Hematopoietic multipotent progenitor cell treated with erythropoietin and hydrocortisone succinate and interleukin-3 and kit ligand, for 4 days (in vitro differentiated cells): ENCODE results near the gene NR1H3.

Source experiments
- DNase-seq: peaks from one replicate; pipeline ENCODE4 v3.0.0-alpha.2; 2015

NR1H3 gene

DNA sequence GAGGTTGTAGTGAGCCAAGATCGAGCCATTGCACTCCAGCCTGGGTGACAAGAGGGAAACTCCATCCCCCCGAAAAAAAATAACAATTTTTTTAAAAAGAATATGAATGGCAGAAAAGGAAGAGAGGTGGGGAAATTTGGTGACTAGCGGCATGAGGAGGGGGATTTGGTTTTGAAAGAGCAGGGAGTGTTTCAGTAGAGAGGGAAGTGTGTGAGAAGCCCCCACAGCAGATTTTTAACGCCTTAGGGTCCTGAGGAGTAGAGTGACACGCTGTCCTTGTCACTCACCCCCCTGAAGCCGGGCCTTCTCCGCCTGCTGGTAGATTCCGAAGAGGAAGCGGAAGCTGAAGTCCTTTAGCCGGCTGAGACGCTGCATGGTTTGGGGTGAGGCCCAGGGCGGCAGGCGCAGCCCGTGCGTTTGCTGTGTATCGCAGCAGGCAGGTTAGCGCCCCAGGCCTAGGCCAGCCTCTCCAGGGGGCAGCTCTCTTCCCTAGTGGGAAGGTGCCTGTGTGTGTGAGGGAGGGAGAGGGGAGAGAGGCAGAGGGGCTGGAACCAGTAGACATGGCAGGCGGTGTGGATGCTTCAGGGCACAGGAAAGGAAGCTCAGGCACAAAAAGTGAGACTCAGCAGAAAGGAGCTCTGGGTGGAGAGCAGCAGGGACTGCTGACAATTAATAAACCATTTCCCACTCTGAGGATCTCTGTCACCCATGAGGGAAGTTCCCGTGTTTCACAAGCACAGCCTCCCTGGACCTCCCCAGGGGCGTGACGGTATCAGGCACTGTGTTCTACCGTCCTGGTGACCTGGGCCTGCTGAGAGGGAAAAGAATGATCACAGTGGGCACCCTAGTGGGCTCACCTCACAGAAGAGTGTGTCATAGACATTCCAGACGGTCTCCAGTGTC is 13.1 kb upstream of the NR1H3 start:
- DNase-seq = no peak

DNA sequence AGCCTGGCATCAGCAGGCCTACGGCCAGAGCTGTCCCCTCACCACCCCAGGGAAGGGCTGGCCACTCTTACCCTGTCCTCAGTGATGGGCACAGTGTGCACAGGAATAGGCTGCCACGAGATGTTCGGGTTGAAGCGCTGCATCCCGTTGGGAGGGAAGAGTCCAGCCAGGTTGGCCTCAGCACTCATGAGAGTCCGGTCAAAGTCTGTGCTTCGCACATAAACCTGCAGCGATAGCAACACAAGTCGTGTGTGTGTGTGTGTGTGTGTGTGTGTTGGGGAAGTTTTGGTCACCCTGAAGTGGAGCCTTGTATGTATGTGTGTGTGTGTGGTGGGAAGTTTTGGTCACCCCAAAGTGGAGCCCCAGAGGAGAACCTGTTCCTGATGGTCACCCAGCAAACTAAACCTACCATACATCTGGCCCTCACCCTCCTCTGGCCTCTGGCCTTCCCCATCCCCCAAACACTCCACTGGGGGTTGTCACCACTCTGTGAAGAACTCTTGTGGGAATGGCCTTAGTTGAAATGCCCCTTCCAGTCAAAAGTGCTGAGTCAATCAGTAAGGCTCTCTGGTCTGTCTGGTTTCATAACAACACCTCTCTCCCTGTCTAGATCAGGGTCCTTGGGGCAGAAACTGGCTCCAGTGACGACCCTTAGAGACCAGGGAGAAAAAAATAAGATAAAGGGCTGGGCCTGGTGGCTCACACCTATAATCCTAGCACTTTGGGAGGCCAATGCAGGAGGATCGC is 12.0 kb upstream of the NR1H3 start:
- no peak for DNase-seq

DNA sequence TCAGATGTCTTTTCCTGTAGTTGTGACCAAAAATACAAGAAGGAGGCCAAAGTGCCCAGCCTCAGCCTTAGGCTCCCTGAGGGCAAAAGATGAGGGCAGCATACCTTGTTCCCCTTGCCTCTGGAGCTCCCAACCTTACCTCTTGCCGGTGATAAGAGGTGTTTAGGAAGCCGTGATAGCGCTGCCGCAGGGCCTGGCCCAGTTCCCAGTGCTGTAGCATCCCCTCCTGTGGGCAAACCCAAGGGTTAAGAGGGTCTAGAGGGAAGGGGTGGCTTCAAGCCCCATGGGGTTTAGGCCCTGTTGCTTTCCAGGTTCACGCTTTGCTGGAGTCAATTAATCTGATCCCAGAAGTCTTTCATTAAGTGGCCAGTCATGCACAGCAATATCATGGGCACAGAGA is 10.3 kb upstream of the NR1H3 start:
- DNase-seq = no peak

DNA sequence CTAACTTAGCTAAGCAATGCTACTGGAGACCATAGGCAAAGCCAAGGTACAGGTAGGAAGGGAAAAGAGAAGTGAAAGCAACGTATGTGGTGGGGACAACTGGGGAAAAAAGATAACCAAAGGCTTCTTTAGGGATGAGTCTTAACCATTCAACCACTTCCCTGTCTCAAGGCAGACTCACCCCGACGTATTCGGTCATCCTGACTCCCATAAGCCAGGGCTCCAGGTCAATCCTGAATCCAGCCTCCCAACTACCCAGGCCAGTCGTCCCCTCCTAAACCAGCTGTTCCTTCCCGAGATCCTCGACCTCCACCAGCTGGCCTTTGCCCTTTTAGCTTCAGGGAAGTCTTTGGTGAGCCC is 9.5 kb upstream of the NR1H3 start:
- DNase-seq = no peak

DNA sequence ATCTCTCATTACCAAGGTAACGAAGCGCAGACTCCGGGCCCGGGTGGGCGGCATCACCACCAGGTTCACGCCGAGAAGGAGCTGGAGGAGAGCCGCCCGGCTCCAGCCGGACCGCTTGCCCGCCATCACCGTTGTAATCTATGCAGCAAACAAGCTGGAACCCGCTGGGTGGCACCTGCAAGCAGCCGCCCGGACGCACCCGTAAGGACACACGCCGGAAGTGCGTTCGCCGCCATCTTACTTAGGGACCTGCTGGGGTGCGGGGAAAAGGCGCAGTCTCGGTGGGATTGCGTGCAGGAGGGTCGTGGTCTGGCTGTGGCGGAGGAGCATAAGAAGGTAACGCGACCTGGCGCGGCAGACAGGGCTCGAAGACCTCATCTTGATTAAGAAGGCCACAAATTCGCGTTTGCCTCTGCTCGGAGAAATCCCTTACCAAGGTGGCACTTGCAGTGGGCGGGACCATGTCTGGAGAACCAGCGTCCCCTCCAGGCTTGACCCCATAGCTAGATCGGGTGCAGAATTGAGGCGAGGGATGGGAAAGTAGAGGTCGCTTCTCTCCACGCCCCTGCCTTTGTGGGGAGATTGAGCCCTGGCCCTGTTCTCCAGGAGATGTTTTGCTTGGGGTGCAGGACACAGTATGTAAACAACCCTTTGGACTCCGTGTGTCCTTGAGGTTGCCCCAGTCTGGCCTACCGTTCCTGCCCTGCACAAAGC is 9.0 kb upstream of the NR1H3 start, which contains the start of gene ACP2:
Gene ACP2, minus strand, starts transcription at position 151 of the 714 bp plus-strand sequence. Its CDS starts 25 bp downstream, at position 126.
- DNase-seq = peak; percentile 97

DNA sequence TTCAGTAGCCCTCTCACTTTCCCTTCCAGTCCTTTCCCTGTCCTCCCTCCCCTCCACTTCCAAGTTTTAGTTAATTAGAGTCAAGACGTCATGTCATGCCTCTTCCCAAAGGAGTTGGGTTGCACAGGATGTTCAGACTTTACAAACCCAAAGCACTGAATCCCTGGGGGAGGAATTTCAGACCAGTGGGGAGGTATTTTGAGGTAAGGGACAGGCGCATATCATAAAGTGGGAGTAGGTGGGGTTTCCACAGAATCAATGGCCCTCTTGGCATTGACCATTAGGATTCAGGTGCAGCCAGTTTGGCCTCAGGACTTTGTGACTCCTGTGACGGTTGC is 8.4 kb upstream of the NR1H3 start:
- DNase-seq = no peak

DNA sequence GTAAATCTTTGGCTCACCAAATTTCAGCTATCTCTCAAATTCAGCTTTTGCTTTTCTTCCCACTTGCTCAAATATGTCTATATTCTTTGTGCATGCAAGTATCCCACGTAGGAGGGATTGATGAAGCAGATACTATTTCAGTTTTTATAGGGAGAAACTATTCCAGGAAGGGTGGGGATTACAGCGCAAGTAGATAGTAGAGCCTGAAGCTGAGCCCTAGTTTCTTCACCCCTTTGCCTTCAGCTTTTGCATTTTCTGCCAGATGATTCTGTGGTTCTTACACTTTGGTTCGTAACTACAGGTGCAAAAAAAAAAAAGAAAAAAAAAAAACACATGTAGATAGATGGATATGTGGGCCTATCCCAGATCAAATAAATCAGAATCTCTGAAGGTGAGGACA is 6.0 kb upstream of the NR1H3 start:
- no peak for DNase-seq

DNA sequence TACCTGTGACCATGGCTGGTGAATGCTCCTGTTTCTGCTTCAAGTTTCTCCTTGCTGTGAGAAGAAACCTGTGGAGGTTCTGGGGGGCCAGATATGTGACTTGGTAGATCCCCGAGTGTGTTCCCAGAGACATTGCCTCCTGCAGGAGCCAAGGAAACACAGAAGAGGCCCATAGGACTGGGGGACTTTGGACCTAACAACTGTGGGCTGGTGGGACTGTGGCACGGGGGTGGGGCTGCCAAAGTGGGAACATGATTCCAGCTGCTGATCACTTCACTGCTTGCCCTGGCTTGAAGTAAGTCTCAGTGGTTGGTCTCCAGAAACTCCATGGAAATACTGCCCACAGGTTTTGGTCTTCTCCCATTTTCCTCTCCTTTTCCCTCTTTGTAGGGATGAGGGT is 4.1 kb upstream of the NR1H3 start:
- DNase-seq = no peak

DNA sequence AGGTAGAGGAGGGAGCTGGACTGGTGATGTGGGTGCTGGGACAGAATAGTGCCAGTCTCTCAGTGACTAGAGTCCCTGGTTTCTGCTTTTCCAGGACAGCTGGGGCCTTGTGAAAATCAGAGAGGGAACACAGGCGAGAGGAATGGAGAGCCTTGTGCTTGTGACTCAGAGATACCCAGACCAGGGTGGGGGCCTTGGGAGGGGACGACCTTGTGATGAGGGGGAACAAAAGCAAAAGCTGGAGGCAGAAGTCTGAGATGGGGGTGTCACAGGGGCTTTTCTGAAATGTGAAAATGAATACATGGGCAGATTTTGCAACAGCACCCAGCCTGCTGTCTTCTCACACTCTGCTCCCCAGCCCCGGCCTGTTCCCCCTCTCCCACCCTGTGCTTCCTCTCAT is 3.4 kb upstream of the NR1H3 start:
- no peak for DNase-seq

DNA sequence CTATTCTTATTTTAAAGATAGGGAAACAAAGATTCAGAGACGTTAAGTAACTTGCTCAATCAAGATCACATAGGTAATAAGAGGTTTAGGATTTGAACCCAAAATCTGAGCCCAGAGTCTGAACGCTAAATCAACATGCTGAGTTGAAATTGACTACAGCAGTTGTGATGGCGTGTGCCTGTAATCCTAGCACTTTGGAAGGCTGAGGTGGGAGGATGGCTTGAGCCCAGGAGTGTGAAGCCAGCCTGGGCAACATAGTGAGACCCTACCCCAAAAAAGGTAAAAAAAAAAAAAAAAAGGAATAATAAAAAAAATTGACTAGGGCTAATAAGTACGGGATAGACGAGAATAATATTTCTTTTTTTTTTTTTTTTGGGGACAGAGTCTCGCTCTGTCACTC is 1.4 kb upstream of the NR1H3 start:
- no peak for DNase-seq

DNA sequence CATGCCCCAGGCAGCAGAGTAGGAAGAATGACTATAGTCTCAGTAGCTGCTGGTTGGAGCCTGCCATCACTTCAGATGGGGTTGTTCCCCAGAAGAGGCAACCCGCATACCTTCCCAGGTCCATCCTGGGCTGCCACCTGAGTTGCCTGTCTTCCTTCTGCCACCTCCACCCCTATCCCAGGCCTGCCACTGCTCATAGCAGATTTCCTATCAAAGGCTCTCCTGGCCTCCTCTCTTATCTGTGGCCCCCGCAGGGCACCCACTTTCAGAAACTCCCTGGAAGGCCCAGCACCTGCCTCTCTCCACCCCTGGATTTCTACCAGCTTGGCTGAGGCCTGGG is 649 bp upstream of the NR1H3 start:
- DNase-seq = no peak

DNA sequence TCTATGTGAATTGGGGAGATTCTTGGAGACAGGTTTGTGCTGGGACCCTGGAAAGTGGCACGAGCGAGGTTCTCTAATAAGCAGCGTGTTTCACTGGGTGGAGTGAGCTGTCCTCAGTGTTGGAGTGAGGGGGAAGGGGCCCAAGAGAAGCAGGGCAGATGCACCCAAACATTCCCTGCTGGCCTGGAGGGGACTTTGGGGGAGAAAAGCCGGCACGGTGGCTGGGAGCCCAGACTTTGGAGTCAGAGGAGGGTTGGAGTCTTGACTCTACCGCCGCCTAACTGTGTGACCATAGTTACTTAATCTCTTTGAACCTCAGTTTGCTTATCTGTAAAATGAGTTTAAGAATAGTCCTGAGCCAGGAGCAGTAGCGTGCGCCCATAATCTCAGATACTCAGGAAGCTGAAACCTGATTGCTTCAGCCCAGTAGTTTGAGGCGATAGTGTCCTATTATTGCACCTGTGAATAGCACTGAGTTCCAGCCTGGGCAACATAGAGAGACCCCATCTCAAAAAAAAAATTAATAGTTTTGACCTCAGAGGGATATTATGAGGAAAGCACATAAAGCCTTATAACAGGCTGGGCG is 614 bp downstream of the NR1H3 start:
- peak; percentile 48 for DNase-seq

DNA sequence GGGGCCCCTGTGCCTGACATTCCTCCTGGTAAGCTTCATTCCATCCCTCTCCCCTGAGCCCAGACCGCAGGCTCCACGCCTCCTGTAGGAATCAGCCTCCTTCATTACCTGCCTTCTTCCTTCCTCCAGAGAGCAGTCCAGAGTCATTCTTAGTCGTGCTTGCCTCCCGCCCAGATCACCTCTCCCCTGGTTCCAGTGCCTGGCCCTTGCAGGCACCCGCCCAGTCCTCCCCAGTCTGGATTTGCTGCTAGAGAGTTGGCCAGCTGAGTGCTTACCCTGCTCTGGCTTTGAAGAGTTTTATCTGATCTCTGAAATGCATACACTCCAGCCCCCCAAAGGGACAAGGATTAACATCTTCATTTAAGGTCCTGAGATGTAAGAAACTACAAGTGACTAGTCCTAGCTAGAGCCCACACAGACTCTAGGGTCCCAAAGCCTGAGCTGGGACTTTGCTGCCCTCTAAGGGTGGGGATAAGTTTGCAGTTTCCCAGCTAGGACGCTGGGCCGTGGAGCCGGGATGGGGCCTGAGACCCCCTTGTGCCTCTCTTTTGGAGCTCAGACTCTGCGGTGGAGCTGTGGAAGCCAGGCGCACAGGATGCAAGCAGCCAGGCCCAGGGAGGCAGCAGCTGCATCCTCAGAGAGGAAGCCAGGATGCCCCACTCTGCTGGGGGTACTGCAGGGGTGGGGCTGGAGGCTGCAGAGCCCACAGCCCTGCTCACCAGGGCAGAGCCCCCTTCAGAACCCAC is 1.6 kb downstream of the NR1H3 start:
- DNase-seq = peak; percentile 82

DNA sequence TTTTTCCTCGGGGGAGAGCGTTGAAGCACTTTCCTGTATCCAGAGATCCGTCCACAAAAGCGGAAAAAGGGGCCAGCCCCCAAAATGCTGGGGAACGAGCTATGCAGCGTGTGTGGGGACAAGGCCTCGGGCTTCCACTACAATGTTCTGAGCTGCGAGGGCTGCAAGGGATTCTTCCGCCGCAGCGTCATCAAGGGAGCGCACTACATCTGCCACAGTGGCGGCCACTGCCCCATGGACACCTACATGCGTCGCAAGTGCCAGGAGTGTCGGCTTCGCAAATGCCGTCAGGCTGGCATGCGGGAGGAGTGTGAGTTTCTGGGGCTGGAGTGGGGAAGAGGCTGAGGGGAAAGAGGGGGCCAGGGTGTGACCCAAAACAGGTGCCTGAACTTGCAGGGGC is 2.6 kb downstream of the NR1H3 start:
- DNase-seq = no peak

DNA sequence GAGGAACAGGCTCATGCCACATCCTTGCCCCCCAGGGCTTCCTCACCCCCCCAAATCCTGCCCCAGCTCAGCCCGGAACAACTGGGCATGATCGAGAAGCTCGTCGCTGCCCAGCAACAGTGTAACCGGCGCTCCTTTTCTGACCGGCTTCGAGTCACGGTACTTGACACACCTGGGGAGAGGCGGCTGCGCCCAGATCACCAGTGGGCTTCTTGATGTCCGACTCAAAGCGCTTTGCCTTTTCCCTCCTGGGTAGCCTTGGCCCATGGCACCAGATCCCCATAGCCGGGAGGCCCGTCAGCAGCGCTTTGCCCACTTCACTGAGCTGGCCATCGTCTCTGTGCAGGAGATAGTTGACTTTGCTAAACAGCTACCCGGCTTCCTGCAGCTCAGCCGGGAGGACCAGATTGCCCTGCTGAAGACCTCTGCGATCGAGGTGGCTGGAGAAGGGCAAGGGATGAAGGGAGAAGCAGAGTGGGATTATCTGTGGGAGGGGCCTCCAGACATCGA is 3.5 kb downstream of the NR1H3 start:
- no peak for DNase-seq

DNA sequence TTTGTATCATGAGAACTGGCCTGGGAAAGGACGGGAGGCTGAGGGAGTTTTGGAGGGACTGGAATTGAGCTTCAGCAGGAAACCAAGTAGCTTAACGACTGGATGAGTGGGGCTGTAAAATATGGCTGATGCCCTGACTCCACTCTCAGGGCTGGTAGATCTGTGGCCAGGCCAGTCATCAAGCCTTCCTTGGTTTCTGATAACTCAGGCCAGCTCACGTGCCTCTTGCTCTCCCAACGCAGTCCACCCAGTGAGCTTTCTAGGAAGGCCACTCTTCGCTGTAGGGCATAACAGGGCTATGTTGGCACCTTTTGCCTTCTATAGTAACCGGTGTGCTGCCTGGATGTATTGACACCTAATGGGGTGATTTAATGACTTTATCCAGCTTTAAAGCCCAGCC is 6.3 kb downstream of the NR1H3 start:
- no peak for DNase-seq

DNA sequence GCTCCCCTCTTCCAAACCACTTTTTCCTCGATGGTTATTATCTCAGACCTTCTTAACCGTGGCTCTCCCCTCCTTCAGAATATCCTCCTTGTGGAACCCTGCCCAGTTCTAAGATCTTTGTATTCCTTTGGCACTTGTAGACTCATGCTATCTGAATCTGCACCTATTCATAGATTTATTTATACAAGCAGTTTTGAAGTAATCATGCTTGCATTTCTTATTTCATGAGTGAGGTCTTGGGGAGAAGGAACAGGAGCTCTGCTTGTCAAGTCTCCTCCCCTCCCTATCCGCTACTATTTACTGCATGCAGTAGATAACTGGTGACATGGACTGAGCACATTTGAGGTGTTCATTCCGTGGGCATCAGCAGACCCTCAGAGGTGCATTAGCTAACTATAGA is 6.7 kb downstream of the NR1H3 start:
- peak; percentile 60 for DNase-seq

DNA sequence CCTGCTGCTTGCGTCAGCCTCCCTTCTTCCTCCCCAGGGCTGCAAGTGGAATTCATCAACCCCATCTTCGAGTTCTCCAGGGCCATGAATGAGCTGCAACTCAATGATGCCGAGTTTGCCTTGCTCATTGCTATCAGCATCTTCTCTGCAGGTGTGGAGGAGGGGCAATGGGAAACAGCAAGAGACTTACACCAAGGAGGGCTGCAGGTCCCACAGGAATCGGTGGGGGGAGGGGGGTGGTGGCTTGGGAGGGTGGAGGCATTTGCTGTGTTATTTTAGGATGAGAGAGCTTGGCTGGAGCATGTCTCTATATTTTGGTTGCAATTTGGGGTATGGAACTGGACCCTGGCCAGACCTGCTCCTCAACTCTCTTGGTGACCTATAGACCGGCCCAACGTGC is 10.1 kb downstream of the NR1H3 start:
- no peak for DNase-seq

DNA sequence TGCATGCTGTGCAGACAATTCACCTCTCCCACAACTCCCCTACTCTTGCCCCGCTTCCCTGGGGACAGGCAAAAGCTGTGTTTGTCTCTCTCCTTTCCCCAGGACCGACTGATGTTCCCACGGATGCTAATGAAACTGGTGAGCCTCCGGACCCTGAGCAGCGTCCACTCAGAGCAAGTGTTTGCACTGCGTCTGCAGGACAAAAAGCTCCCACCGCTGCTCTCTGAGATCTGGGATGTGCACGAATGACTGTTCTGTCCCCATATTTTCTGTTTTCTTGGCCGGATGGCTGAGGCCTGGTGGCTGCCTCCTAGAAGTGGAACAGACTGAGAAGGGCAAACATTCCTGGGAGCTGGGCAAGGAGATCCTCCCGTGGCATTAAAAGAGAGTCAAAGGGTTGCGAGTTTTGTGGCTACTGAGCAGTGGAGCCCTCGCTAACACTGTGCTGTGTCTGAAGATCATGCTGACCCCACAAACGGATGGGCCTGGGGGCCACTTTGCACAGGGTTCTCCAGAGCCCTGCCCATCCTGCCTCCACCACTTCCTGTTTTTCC is 10.7 kb downstream of the NR1H3 start:
- no peak for DNase-seq

DNA sequence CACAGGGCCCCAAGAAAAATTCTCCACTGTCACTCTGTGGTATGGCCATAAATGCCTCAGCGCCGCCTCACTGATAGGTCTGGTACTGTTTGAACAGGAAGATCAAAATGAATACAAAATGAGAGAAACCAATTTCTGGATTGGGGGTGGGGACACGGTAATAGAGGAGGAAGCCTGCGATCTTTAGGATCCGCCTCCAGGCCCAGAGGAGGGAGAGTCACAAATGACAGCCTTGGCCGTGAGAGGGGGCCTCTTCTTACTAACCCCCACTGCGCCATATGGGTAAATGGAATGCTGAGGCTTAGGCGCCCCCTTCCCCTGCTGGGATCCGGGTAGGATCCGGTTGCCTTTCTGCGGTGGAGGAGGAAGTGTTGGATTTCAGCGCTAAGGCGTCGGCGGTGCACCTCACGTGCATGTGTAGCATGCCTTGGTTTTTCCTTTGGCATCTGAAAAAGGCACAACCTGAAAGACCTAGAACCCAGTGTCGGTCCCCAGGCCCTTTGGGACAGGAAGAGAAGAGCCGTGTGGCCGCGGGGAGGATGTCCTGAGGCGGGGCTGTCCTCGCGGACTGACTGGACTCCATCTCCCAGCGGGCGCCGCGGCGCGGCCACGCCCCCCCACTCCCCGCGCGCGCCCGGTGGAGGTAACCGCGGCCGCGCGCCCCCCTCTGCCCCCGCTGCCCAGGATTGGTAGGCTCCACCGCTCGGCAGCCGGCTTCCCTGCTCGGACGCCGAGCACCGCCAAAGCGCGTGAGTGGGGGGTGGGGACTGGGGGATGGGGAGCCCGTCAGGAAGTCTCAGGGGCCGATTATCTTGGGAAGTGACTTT is 11.4 kb downstream of the NR1H3 start:
- peak; percentile 99 for DNase-seq

DNA sequence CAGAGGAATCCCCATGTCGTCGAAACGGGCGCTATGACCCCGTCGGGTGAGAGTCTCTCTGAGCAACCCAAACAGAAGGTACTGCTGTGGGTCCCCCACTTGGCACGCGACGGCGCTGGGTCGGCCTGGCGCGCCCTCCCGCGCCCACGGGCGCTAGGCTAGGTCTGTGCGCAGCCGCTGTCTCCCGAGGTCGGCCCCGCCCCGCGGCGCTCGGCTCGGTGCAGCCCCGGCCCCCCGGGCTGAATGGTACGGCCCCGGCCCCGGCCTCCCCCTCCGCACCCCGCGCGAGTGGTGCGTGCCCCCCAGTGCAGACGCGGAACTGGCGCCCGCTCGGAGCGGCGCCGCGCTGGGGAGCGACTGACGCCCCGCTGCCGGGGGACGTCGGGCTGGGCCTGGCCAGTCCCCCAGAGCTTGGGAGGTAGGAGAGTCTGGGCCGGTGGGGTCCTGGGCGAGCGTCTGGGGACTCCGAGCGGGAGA is 12.1 kb downstream of the NR1H3 start, which contains the start of gene MADD:
Gene MADD, plus strand, starts transcription at position 305 of the 477 bp plus-strand sequence.
- DNase-seq = peak; percentile 96
